ENCODE measurements around the gene CENPO. TPM values are rescaled to one million over a fixed set of nuclear protein-coding genes. Genes with fewer than 3 reads are reported as not detected.

Gene CENPO
- total and polyA plus RNA-seq, 2 of the 4 experiments (the other 2 are of a cell fraction): 20.1 to 27.2 TPM

- Histone ChIP-seq H3K27me3 (ENCODE audit: control insufficient read depth, insufficient read depth, low read length) (no peaks in the 10 kb centered on the region), H3K14ac (replicated peaks; ENCODE audit: low read depth, low read length) (no peak overlapping the region), H2BK5ac (ENCODE audit: low read depth, low read length, poor library complexity, severe bottlenecking) (no peak overlapping the region), H2BK120ac (ENCODE audit: low read depth, low read length) (no peak overlapping the region), H3K9ac (ENCODE audit: low read depth, low read length) (no peak overlapping the region), H3K4me2 (ENCODE audit: low read depth, low read length) (no peak overlapping the region), H4K91ac (ENCODE audit: insufficient read depth, low read depth, low read length) (no peak overlapping the region), H2AK9ac (replicated peaks; ENCODE audit: low read depth, low read length, poor library complexity) (no peak overlapping the region), H2AK5ac (ENCODE audit: low read depth, low read length) (no peak overlapping the region), H3K4ac (ENCODE audit: low read depth, low read length) (no peak overlapping the region), H2AFZ (replicated peaks; ENCODE audit: low read length, poor library complexity) (no peak overlapping the region), H3K9me1 (ENCODE audit: insufficient read depth, low read length) (no peaks in the 10 kb centered on the region), H2BK20ac (ENCODE audit: low read depth, low read length) (no peak overlapping the region), H3K18ac (ENCODE audit: low read depth, low read length) (no peak overlapping the region), H2BK15ac (ENCODE audit: low read depth, low read length) (no peak overlapping the region), H3K27ac (ENCODE audit: insufficient read depth, low read length) (no peak overlapping the region), H4K8ac (ENCODE audit: low read depth in 2 of 2, low read length in 2 of 2) (no peak overlapping the region), H3K36me3 (ENCODE audit: control insufficient read depth, insufficient read depth, low read length) (peaks cover 2% of the 10 kb centered on the region; the same call in 1 of the 2 replicates), H3K4me3 (ENCODE audit: insufficient read depth, low read depth, low read length) (no peak overlapping the region), H3K4me1 (ENCODE audit: control insufficient read depth, insufficient read depth, low read length) (no peaks in the 10 kb centered on the region), H3K79me1 (ENCODE audit: low read depth in 1 of 2, low read length in 2 of 2) (no peaks in the 10 kb centered on the region), H4K20me1 (ENCODE audit: insufficient read depth, low read length) (no peaks in the 10 kb centered on the region), H3K23ac (ENCODE audit: low read depth, low read length) (no peak overlapping the region), H3K56ac (ENCODE audit: extremely low read depth, insufficient read depth, low read length) (no peak overlapping the region), H3K9me3 (ENCODE audit: control insufficient read depth, insufficient read depth, low read length) (no peaks in the 10 kb centered on the region), H4K5ac (ENCODE audit: low read depth, low read length) (no peak overlapping the region)
- no TSS peak for BruUV-seq (replicated peaks)
- in situ Hi-C loops (cut with MboI; ENCODE audit: low sequenced_read_pairs): no loop called here
- ChIA-PET POLR2A (ENCODE audit: unreplicated experiment) (no interaction called here), CTCF (no interaction called here)
- intact Hi-C loops (cut with micrococcal nuclease): no loop called here
- ATAC-seq (ENCODE audit: low read depth) (no peak), DNase-seq (no peak)
- TF ChIP-seq RCOR1 (IDR thresholded peaks at IDR 0.05; ENCODE audit: insufficient replicate concordance, low read length): no peak
- TF ChIP-seq ELK1 (IDR thresholded peaks at IDR 0.05; ENCODE audit: borderline replicate concordance, low read depth, low read length): no peak
- no peak for TF ChIP-seq RAD21 (IDR thresholded peaks at IDR 0.05; ENCODE audit: low read length)
- no peak for TF ChIP-seq NFE2L2 (IDR thresholded peaks at IDR 0.05; ENCODE audit: low read depth, low read length)
- TF ChIP-seq MAFK (IDR thresholded peaks at IDR 0.05; ENCODE audit: low read depth, low read length): no peak
- TF ChIP-seq SMC3 (IDR thresholded peaks at IDR 0.05; ENCODE audit: low read depth, low read length): no peak
- no peak for TF ChIP-seq FOS (IDR thresholded peaks at IDR 0.05; ENCODE audit: low read depth, low read length)
- TF ChIP-seq CEBPB (IDR thresholded peaks at IDR 0.05; ENCODE audit: low read depth, low read length): no peak
- TF ChIP-seq MXI1 (IDR thresholded peaks at IDR 0.05; ENCODE audit: borderline replicate concordance, low read depth, low read length): no peak
- TF ChIP-seq CTCF (conservative IDR thresholded peaks at IDR 0.05; ENCODE audit: low read depth, low read length): no peak
- no peak for TF ChIP-seq USF2 (IDR thresholded peaks at IDR 0.05; ENCODE audit: low read depth, low read length)
- no peak for TF ChIP-seq CHD1 (IDR thresholded peaks at IDR 0.05; ENCODE audit: low read depth, low read length)
- no peak for TF ChIP-seq BHLHE40 (IDR thresholded peaks at IDR 0.05; ENCODE audit: low read depth, low read length)
- no peak for TF ChIP-seq RFX5 (IDR thresholded peaks at IDR 0.05; ENCODE audit: low read depth, low read length)
- no peak for TF ChIP-seq MAZ (IDR thresholded peaks at IDR 0.05; ENCODE audit: borderline replicate concordance, low read depth, low read length)
- no peak for TF ChIP-seq POLR2A (IDR thresholded peaks at IDR 0.05; ENCODE audit: low read depth, low read length)
- no CpG with 5 or more reads among the region's 7 CpGs for WGBS, 2 experiments (ENCODE audit: extremely low coverage in 2 of 2, insufficient read length in 1 of 2)
- dilution Hi-C loops (cut with HindIII; ENCODE audit: low sequenced_read_pairs, unreplicated experiment): no loop called here
Observed at GRCh38 chr2:24749069-24749691, 44.0 kb upstream of the CENPO start.
